ENCODE data around the gene UBE2S. TPM values are rescaled to one million over a fixed set of nuclear protein-coding genes. Genes with fewer than 3 reads are reported as not detected.

The UBE2S gene
- total RNA-seq, 1 experiment from 2014 or later: 345 TPM

GRCh38 chr19:55353356-55353802, 54.2 kb downstream of the UBE2S start:
- no peak overlapping the region for H3K27ac Mint-ChIP-seq (ENCODE audit: low read depth, unreplicated experiment)
- CTCF ChIA-PET: interaction anchor here (0.6 to 2.2 kb wide), 3 partner anchors 15 to 52 kb away, joined by 3 to 9 read pairs (median 3); no protein-coding TSS in a partner anchor
- no TSS peak for BruUV-seq (replicated peaks)
- H3K4me1 Mint-ChIP-seq (ENCODE audit: insufficient read depth, unreplicated experiment): peaks cover 19% of the 10 kb centered on the region
- TF ChIP-seq, protein P1, sequence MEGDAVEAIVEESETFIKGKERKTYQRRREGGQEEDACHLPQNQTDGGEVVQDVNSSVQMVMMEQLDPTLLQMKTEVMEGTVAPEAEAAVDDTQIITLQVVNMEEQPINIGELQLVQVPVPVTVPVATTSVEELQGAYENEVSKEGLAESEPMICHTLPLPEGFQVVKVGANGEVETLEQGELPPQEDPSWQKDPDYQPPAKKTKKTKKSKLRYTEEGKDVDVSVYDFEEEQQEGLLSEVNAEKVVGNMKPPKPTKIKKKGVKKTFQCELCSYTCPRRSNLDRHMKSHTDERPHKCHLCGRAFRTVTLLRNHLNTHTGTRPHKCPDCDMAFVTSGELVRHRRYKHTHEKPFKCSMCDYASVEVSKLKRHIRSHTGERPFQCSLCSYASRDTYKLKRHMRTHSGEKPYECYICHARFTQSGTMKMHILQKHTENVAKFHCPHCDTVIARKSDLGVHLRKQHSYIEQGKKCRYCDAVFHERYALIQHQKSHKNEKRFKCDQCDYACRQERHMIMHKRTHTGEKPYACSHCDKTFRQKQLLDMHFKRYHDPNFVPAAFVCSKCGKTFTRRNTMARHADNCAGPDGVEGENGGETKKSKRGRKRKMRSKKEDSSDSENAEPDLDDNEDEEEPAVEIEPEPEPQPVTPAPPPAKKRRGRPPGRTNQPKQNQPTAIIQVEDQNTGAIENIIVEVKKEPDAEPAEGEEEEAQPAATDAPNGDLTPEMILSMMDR (IDR thresholded peaks at IDR 0.05; ENCODE audit: unreplicated experiment): no peak
- intact Hi-C loops (cut with micrococcal nuclease): loop anchor here (2.0 kb wide), 1 partner anchor 15 kb away; the partner anchor contains the start of gene KMT5C
- POLR2A ChIA-PET: interaction anchor here (1.0 kb wide), 1 partner anchor 51 kb away, joined by 3 read pairs; no protein-coding TSS in a partner anchor
- H3K27me3 Mint-ChIP-seq (ENCODE audit: insufficient read depth, unreplicated experiment): peaks cover 13% of the 10 kb centered on the region
- H3K4me3 Mint-ChIP-seq (ENCODE audit: unreplicated experiment): peak overlapping the region; percentile 70
- no peaks in the 10 kb centered on the region for H3K36me3 Mint-ChIP-seq (ENCODE audit: insufficient read depth, unreplicated experiment)
- DNase-seq (ENCODE audit: unreplicated experiment): no peak
- no peaks in the 10 kb centered on the region for H3K9me3 Mint-ChIP-seq (ENCODE audit: unreplicated experiment)

DNA sequence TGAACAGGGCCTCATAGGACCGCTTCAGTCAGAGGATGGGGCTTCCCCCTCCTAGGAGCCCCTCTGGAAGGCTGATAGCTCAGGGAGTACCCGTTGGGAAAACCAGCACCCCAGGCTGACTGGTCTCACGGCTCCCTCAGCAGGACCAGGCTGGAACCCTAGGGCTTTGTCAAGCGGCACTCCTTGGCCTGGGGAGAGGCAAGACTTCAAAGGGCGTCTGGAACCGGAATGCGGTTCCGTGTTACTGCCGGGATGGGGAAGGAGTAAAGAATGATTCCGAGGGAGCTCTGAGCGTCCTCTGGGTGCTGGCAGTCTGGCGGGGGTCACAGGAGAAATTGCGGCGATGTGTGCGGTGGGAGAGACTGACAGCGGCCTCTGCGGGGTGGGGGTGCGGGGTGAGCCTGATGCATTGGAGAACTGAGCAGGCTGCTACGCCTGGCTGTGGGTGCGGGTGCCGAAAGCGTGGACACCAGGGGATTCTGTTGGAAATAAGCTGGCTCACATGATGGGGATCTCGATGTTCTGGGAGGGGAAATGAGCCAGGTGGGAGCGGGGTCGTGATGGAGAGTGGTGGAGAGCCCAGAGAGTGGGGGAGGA, 54.9 kb downstream of the UBE2S start:
- Mint-ChIP-seq H3K27me3 (ENCODE audit: insufficient read depth, unreplicated experiment) (peaks cover 11% of the 10 kb centered on the region), H3K9me3 (ENCODE audit: unreplicated experiment) (no peaks in the 10 kb centered on the region), H3K36me3 (ENCODE audit: insufficient read depth, unreplicated experiment) (peaks cover 7% of the 10 kb centered on the region), H3K4me1 (ENCODE audit: insufficient read depth, unreplicated experiment) (peaks cover 19% of the 10 kb centered on the region), H3K4me3 (ENCODE audit: unreplicated experiment) (peak overlapping the region; percentile 70), H3K27ac (ENCODE audit: low read depth, unreplicated experiment) (no peak overlapping the region)
- intact Hi-C loops (cut with micrococcal nuclease): loop anchor here (2.0 kb wide), 1 partner anchor 14 kb away; the partner anchor contains the start of gene KMT5C
- no TSS peak for BruUV-seq (replicated peaks)
- DNase-seq (ENCODE audit: unreplicated experiment): no peak
- CTCF ChIA-PET: interaction anchor here (0.6 to 2.2 kb wide), 4 partner anchors 14 to 60 kb away, joined by 3 to 9 read pairs (median 5); no protein-coding TSS in a partner anchor
- TF ChIP-seq, protein P1 (IDR thresholded peaks at IDR 0.05; ENCODE audit: unreplicated experiment): no peak
- POLR2A ChIA-PET: interaction anchor here (0.5 to 1.2 kb wide), 4 partner anchors 14 to 853 kb away, joined by 3 to 7 read pairs (median 3); partner anchors contain the start of genes KMT5C and NAT14

- BruUV-seq (replicated peaks): no TSS peak
- POLR2A ChIA-PET: interaction anchor here (0.6 to 1.2 kb wide), 4 partner anchors 13 to 133 kb away, joined by 3 to 7 read pairs (median 3); partner anchors contain the start of genes IL11, KMT5C and NAT14
Observed at GRCh38 chr19:55352040-55352439, 55.5 kb downstream of the UBE2S start.

More at GRCh38 chr19:55352040-55352439, 55.5 kb downstream of the UBE2S start:
- Mint-ChIP-seq H3K27me3 (ENCODE audit: insufficient read depth, unreplicated experiment) (peaks cover 5% of the 10 kb centered on the region), H3K4me1 (ENCODE audit: insufficient read depth, unreplicated experiment) (peaks cover 19% of the 10 kb centered on the region), H3K9me3 (ENCODE audit: unreplicated experiment) (no peaks in the 10 kb centered on the region), H3K36me3 (ENCODE audit: insufficient read depth, unreplicated experiment) (peaks cover 9% of the 10 kb centered on the region), H3K4me3 (ENCODE audit: unreplicated experiment) (no peak overlapping the region), H3K27ac (ENCODE audit: low read depth, unreplicated experiment) (no peak overlapping the region)
- DNase-seq (ENCODE audit: unreplicated experiment): peak; percentile 68
- CTCF ChIA-PET: interaction anchor here (0.7 to 2.2 kb wide), 3 partner anchors 14 to 60 kb away, joined by 4 to 9 read pairs (median 6); no protein-coding TSS in a partner anchor
- intact Hi-C loops (cut with micrococcal nuclease): loop anchor here (2.0 kb wide), 1 partner anchor 13 kb away; the partner anchor contains the start of gene KMT5C
- TF ChIP-seq, protein P1 (IDR thresholded peaks at IDR 0.05; ENCODE audit: unreplicated experiment): no peak
